Hematopoietic multipotent progenitor cell (in vitro differentiated cells): ENCODE data around the gene NKIRAS2. TPM values are rescaled to one million over a fixed set of nuclear protein-coding genes. Genes with fewer than 3 reads are reported as not detected.
A peak's percentile ranks its signal among the peaks of the same experiment; 100 is the strongest.

Source experiments
- DNase-seq, 3 donors: peaks; one replicate each; pipeline ENCODE4 v3.0.0-alpha.2; 2011 to 2015; ENCODE audit warnings: low read depth in 2 of 3, low spot score in 2 of 3
- total RNA-seq: library from RNA; depleted of rRNA; stranded (reverse); fragments of >200 nt; gene quantifications from one replicate; pipeline ENCODE4 v1.2.3, GENCODE V29; 2012

The NKIRAS2 gene
- 40.9 TPM for total RNA-seq

- DNase-seq: peak; percentile 75 to 93 (median 91)
Observed at GRCh38 chr17:42019509-42020404, at the start of gene NKIRAS2. Gene NKIRAS2 (plus strand): TSS chr17:42020090. CDS start chr17:42021578, 1,488 bp downstream.

GRCh38 chr17:41970901-41971331, 49.0 kb upstream of the NKIRAS2 start:
- no peak for DNase-seq

- no peak for DNase-seq
Observed at GRCh38 chr17:41971721-41972523, 48.0 kb upstream of the NKIRAS2 start.

- no peak for DNase-seq
Observed at GRCh38 chr17:41972571-41973407, 47.1 kb upstream of the NKIRAS2 start.

- no peak for DNase-seq
Observed at GRCh38 chr17:41973408-41973811, 46.5 kb upstream of the NKIRAS2 start.

- DNase-seq: no peak
Observed at GRCh38 chr17:41974031-41974430, 45.9 kb upstream of the NKIRAS2 start.

GRCh38 chr17:41974658-41975057, 45.2 kb upstream of the NKIRAS2 start:
- DNase-seq: no peak

- DNase-seq: no peak
Observed at GRCh38 chr17:41975099-41976083, 44.5 kb upstream of the NKIRAS2 start.

- no peak for DNase-seq
Observed at GRCh38 chr17:41976142-41976768, 43.6 kb upstream of the NKIRAS2 start.

GRCh38 chr17:41977991-41978390, 41.9 kb upstream of the NKIRAS2 start:
- no peak for DNase-seq

- no peak for DNase-seq
Observed at GRCh38 chr17:41982026-41982760, 37.7 kb upstream of the NKIRAS2 start.

GRCh38 chr17:41984454-41984853, 35.4 kb upstream of the NKIRAS2 start:
- DNase-seq: no peak

- DNase-seq: no peak
Observed at GRCh38 chr17:41985919-41986318, 34.0 kb upstream of the NKIRAS2 start.

- no peak for DNase-seq
Observed at GRCh38 chr17:41986634-41987033, 33.3 kb upstream of the NKIRAS2 start.

- no peak for DNase-seq
Observed at GRCh38 chr17:41987642-41988041, 32.2 kb upstream of the NKIRAS2 start.

GRCh38 chr17:41988418-41988817, 31.5 kb upstream of the NKIRAS2 start:
- no peak for DNase-seq

- no peak for DNase-seq
Observed at GRCh38 chr17:41989702-41990419, 30.0 kb upstream of the NKIRAS2 start.

GRCh38 chr17:41992576-41992975, 27.3 kb upstream of the NKIRAS2 start:
- no peak for DNase-seq
